Ascending aorta (tissue), 2 donors: ENCODE results near the gene NEBL. TPM values are rescaled to one million over a fixed set of nuclear protein-coding genes. Genes with fewer than 3 reads are reported as not detected.
"Not testable (repeated sequence)": the region's sequence is repeated elsewhere in the genome, so short reads cannot be mapped to it uniquely, and the experiment has no call there.

ENCODE experiments used
- DNase-seq, 2 donors: peaks; one replicate each; pipeline ENCODE4 v3.0.0-alpha.2; 2019; ENCODE audit warnings: low spot score in 2 of 2
- H3K27ac ChIP-seq, 2 donors: fragments of 200-600 bp; sonication (generic); one replicate each; pipeline ENCODE4 v1.5.1; 2016 to 2017; ENCODE audit warnings: mild to moderate bottlenecking in 1 of 2
- H3K27me3 ChIP-seq: fragments of 200-600 bp; sonication (generic); one replicate; pipeline ENCODE4 v1.5.1; 2017
- H3K36me3 ChIP-seq, 2 donors: fragments of 200-600 bp; sonication (generic); one replicate each; pipeline ENCODE4 v1.5.1; 2016
- H3K4me1 ChIP-seq, 2 donors: fragments of 200-600 bp; sonication (generic); one replicate each; pipeline ENCODE4 v1.5.1; 2016 to 2017; ENCODE audit warnings: mild to moderate bottlenecking in 1 of 2
- H3K4me3 ChIP-seq, 2 donors: fragments of 200-600 bp; sonication (generic); one replicate each; pipeline ENCODE4 v1.5.1; 2016 to 2017; ENCODE audit warnings: mild to moderate bottlenecking in 1 of 2
- H3K9me3 ChIP-seq, 2 donors: fragments of 200-600 bp; sonication (generic); one replicate each; pipeline ENCODE4 v1.5.1; 2016
- intact Hi-C: fragments of 100-400 bp; cut with DNase I; formaldehyde crosslinking; loops from one replicate; pipeline ENCODE4 v1.15.1; 2023
- total RNA-seq: library from RNA; depleted of rRNA; stranded (reverse); fragments of >200 nt; gene quantifications from one replicate; pipeline ENCODE4 v1.1.0, GENCODE V29; 2016
- TF ChIP-seq, protein P1 (sequence below), 3 experiments: fragments of 200-600 bp in 2 of 3; fragments of 450-650 bp in 1 of 3; sonication (generic) in 2 of 3; IDR thresholded peaks; one replicate each; pipeline ENCODE4 v1.5.1; 2016 to 2019; ENCODE audit warnings: antibody characterized with exemption in 3 of 3, mild to moderate bottlenecking in 1 of 3, moderate library complexity in 1 of 3

NEBL gene
- 0.21 TPM for total RNA-seq

GRCh38 chr10:20897146-20897825 lies at the start of gene NEBL:
TSS of gene NEBL (minus strand) at chr10:20897311. CDS start at chr10:20897205, 106 bp downstream.
- Histone ChIP-seq H3K9me3 (no peaks in the 10 kb centered on the region), H3K27me3 (no peaks in the 10 kb centered on the region), H3K27ac (no peak within 1 kb of the TSS), H3K36me3 (no peaks in the 10 kb centered on the region), H3K4me3 (no peak within 1 kb of the TSS), H3K4me1 (no peaks in the 10 kb centered on the region)
- intact Hi-C loops, result no loop called here
- TF ChIP-seq, protein P1, sequence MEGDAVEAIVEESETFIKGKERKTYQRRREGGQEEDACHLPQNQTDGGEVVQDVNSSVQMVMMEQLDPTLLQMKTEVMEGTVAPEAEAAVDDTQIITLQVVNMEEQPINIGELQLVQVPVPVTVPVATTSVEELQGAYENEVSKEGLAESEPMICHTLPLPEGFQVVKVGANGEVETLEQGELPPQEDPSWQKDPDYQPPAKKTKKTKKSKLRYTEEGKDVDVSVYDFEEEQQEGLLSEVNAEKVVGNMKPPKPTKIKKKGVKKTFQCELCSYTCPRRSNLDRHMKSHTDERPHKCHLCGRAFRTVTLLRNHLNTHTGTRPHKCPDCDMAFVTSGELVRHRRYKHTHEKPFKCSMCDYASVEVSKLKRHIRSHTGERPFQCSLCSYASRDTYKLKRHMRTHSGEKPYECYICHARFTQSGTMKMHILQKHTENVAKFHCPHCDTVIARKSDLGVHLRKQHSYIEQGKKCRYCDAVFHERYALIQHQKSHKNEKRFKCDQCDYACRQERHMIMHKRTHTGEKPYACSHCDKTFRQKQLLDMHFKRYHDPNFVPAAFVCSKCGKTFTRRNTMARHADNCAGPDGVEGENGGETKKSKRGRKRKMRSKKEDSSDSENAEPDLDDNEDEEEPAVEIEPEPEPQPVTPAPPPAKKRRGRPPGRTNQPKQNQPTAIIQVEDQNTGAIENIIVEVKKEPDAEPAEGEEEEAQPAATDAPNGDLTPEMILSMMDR (IDR thresholded peaks at IDR 0.05), result no peak
- no peak for DNase-seq

- no peaks in the 10 kb centered on the region for H3K9me3 ChIP-seq
- DNase-seq, result no peak
- no peak overlapping the region for H3K27ac ChIP-seq
- no peaks in the 10 kb centered on the region for H3K36me3 ChIP-seq
- TF ChIP-seq, protein P1 (IDR thresholded peaks at IDR 0.05), result no peak
- H3K4me1 ChIP-seq, result no peaks in the 10 kb centered on the region
- no peaks in the 10 kb centered on the region for H3K27me3 ChIP-seq
- H3K4me3 ChIP-seq, result no peak overlapping the region
- intact Hi-C loops, result no loop called here
Observed at GRCh38 chr10:20945546-20946332, 48.6 kb upstream of the NEBL start.

GRCh38 chr10:20944789-20945502 lies 47.8 kb upstream of the NEBL start:
- TF ChIP-seq, protein P1 (IDR thresholded peaks at IDR 0.05), result no peak
- DNase-seq, result no peak
- Histone ChIP-seq H3K36me3 (no peaks in the 10 kb centered on the region), H3K4me3 (no peak overlapping the region), H3K4me1 (no peaks in the 10 kb centered on the region), H3K27me3 (no peaks in the 10 kb centered on the region), H3K27ac (no peak overlapping the region), H3K9me3 (no peaks in the 10 kb centered on the region)
- intact Hi-C loops, result no loop called here

- H3K9me3 ChIP-seq, H3K4me3 ChIP-seq, intact Hi-C loops, H3K27me3 ChIP-seq, DNase-seq, H3K27ac ChIP-seq, H3K4me1 ChIP-seq, H3K36me3 ChIP-seq: not testable (repeated sequence)
Observed at GRCh38 chr10:20939414-20939813, 42.3 kb upstream of the NEBL start.

GRCh38 chr10:20936396-20936795 lies 39.3 kb upstream of the NEBL start:
- H3K4me1 ChIP-seq, result no peaks in the 10 kb centered on the region
- TF ChIP-seq, protein P1 (IDR thresholded peaks at IDR 0.05), result no peak
- no peaks in the 10 kb centered on the region for H3K36me3 ChIP-seq
- intact Hi-C loops, result no loop called here
- H3K9me3 ChIP-seq, result no peaks in the 10 kb centered on the region
- H3K27me3 ChIP-seq, result no peaks in the 10 kb centered on the region
- no peak overlapping the region for H3K27ac ChIP-seq
- no peak for DNase-seq
- H3K4me3 ChIP-seq, result no peak overlapping the region

DNA sequence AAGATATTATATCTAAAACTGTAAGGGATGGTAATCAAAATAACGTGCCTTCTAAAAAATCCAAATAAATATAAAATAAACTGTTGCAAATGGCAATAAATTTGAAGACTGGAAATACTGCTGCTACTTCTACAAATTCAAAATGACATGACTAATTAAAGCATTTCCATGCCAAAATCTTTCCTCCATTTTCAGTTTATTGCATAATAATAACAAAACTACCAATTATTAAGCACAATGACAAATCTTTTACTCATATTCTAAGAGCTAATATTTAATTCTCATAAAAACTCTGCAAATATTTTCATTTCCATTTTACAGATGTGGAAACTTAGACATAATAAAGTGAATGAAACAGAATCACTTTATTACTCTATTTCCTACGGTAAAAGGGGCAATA lies 38.8 kb upstream of the NEBL start:
- H3K4me3 ChIP-seq, result no peak overlapping the region
- H3K36me3 ChIP-seq, result no peaks in the 10 kb centered on the region
- no peak overlapping the region for H3K27ac ChIP-seq
- TF ChIP-seq, protein P1 (IDR thresholded peaks at IDR 0.05), result no peak
- H3K4me1 ChIP-seq, result no peaks in the 10 kb centered on the region
- intact Hi-C loops, result no loop called here
- H3K27me3 ChIP-seq, result no peaks in the 10 kb centered on the region
- no peak for DNase-seq
- no peaks in the 10 kb centered on the region for H3K9me3 ChIP-seq
